MM.1S (cell line): ENCODE data around the gene KCNA3.
"Not testable (repeated sequence)": the region's sequence is repeated elsewhere in the genome, so short reads cannot be mapped to it uniquely, and the experiment has no call there.

Source experiments
- DNase-seq: peaks from one replicate; pipeline ENCODE4 v3.0.0-alpha.2; 2015
- H2AFZ ChIP-seq: fragments of 300-600 bp; sonication (generic); 2 replicates; pipeline ENCODE4 v1.6.0; 2016; ENCODE audit warnings: antibody characterized with exemption, low read length
- H3F3A ChIP-seq: fragments of 300-600 bp; sonication (generic); 2 replicates; pipeline ENCODE4 v1.6.1; 2016; ENCODE audit warnings: mild to moderate bottlenecking, antibody characterized with exemption, low read length, moderate library complexity, mixed read lengths; ENCODE audit not compliant: insufficient read depth
- H3K27ac ChIP-seq: fragments of 300-600 bp; sonication (generic); 2 replicates; pipeline ENCODE4 v1.5.1; 2016; ENCODE audit warnings: mild to moderate bottlenecking, low read length
- H3K27me3 ChIP-seq: fragments of 300-600 bp; sonication (generic); replicated peaks from 2 replicates; pipeline ENCODE4 v1.6.0; 2016; ENCODE audit warnings: low read length; ENCODE audit not compliant: insufficient read depth
- H3K36me3 ChIP-seq: fragments of 300-600 bp; sonication (generic); replicated peaks from 2 replicates; pipeline ENCODE4 v1.6.1; 2016; ENCODE audit warnings: mild to moderate bottlenecking, low read length, mixed read lengths; ENCODE audit not compliant: insufficient read depth
- H3K4me1 ChIP-seq: fragments of 300-600 bp; sonication (generic); 2 replicates; pipeline ENCODE4 v1.6.1; 2016; ENCODE audit warnings: low read length, mixed read lengths
- H3K4me2 ChIP-seq: fragments of 300-600 bp; sonication (generic); 2 replicates; pipeline ENCODE4 v1.6.0; 2016; ENCODE audit warnings: low read depth, low read length
- H3K4me3 ChIP-seq: fragments of 300-600 bp; sonication (generic); 2 replicates; pipeline ENCODE4 v1.5.1; 2016; ENCODE audit warnings: low read length, mixed read lengths
- H3K79me2 ChIP-seq: fragments of 300-600 bp; sonication (generic); 2 replicates; pipeline ENCODE4 v1.6.1; 2016; ENCODE audit warnings: mixed run types, low read length, mixed read lengths
- H3K9ac ChIP-seq: fragments of 300-600 bp; sonication (generic); 2 replicates; pipeline ENCODE4 v1.6.1; 2016; ENCODE audit warnings: low read length, mixed read lengths
- H3K9me2 ChIP-seq: fragments of 300-600 bp; sonication (generic); replicated peaks from 2 replicates; pipeline ENCODE4 v1.6.1; 2016; ENCODE audit warnings: mild to moderate bottlenecking, low read length, mixed read lengths; ENCODE audit not compliant: insufficient read depth
- H3K9me3 ChIP-seq: fragments of 300-600 bp; sonication (generic); replicated peaks from 2 replicates; pipeline ENCODE4 v1.6.1; 2016; ENCODE audit warnings: mild to moderate bottlenecking, low read length, mixed read lengths; ENCODE audit not compliant: insufficient read depth
- H4K20me1 ChIP-seq: fragments of 300-600 bp; sonication (generic); 2 replicates; pipeline ENCODE4 v1.6.1; 2016; ENCODE audit warnings: mild to moderate bottlenecking, low read length, moderate library complexity, mixed read lengths; ENCODE audit not compliant: insufficient read depth
- EZH2 ChIP-seq: fragments of 300-600 bp; sonication (generic); optimal IDR thresholded peaks from 2 replicates; pipeline ENCODE3; 2017; ENCODE audit warnings: low read depth, mild to moderate bottlenecking, antibody characterized with exemption, low read length, mixed read lengths
- EZH2phosphoT487 ChIP-seq: fragments of 300-600 bp; sonication (generic); IDR thresholded peaks from 2 replicates; pipeline ENCODE4 v1.6.1; 2018; ENCODE audit warnings: antibody characterized with exemption, low read length
- TF ChIP-seq, protein P1 (sequence below): fragments of 300-600 bp; sonication (generic); IDR thresholded peaks from 2 replicates; pipeline ENCODE4 v1.5.1; 2016; ENCODE audit warnings: antibody characterized with exemption, low read length, mixed read lengths

The KCNA3 gene

DNA sequence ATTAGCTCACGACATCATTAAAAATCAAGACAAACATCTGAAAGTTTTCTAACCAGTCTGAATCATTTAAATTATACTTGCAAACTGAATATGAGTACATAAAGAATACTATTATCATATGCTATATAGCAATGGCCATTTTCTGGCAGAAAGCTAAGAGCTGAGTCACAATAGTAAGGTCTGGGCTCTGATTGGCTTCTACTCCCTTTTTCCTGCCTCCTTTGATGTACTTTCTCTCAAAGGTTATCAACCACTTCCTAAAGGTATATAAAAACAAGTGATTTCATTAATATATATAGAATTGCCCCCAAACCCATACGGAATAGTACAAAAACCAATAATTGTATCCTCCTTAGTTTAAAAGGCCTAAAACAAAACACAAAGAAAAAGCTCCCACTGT, 7.0 kb downstream of the KCNA3 start:
- Histone ChIP-seq H3K36me3 (peaks cover 4% of the 10 kb centered on the region; the same call in 1 of the 2 replicates), H3K79me2 (peaks cover 94% of the 10 kb centered on the region), H3F3A (peaks cover 21% of the 10 kb centered on the region), H3K9me3 (no peaks in the 10 kb centered on the region), H3K4me3 (no peak overlapping the region), H4K20me1 (no peaks in the 10 kb centered on the region), H3K27me3 (no peaks in the 10 kb centered on the region), H3K4me1 (peaks cover 22% of the 10 kb centered on the region; the same call in 1 of the 2 replicates), H3K9me2 (no peaks in the 10 kb centered on the region), H3K4me2 (no peak overlapping the region; the same call in 1 of the 2 replicates), H2AFZ (no peak overlapping the region), H3K27ac (no peak overlapping the region), H3K9ac (no peak overlapping the region)
- DNase-seq: no peak
- TF ChIP-seq, protein P1, sequence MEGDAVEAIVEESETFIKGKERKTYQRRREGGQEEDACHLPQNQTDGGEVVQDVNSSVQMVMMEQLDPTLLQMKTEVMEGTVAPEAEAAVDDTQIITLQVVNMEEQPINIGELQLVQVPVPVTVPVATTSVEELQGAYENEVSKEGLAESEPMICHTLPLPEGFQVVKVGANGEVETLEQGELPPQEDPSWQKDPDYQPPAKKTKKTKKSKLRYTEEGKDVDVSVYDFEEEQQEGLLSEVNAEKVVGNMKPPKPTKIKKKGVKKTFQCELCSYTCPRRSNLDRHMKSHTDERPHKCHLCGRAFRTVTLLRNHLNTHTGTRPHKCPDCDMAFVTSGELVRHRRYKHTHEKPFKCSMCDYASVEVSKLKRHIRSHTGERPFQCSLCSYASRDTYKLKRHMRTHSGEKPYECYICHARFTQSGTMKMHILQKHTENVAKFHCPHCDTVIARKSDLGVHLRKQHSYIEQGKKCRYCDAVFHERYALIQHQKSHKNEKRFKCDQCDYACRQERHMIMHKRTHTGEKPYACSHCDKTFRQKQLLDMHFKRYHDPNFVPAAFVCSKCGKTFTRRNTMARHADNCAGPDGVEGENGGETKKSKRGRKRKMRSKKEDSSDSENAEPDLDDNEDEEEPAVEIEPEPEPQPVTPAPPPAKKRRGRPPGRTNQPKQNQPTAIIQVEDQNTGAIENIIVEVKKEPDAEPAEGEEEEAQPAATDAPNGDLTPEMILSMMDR: no peak
- TF ChIP-seq EZH2phosphoT487 (no peak), EZH2 (no peak)

DNA sequence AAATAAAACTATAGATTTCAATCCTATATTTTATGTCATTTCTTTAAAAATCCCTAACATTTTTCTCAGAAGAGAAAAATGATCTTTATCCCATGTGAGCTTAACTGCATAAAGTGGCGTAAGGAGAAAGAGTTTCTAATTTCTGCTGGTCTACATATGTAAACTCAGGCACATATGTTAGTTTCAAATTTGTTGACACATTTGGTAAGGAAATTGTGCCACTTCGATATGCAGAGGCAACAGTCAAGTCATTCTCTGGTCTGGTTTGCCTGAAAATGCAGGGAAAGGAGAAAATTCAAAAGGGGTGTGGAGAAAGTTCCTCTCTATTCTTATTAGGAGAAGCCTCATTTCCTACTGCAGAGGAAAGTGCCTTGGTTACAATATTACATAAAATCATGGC, 11.5 kb downstream of the KCNA3 start:
- Histone ChIP-seq H3F3A (no peaks in the 10 kb centered on the region), H3K27me3 (no peaks in the 10 kb centered on the region), H3K9ac (no peak overlapping the region), H2AFZ (no peak overlapping the region), H3K27ac (no peak overlapping the region), H3K36me3 (no peaks in the 10 kb centered on the region; the same call in 1 of the 2 replicates), H3K4me1 (peaks cover 14% of the 10 kb centered on the region; the same call in 1 of the 2 replicates), H3K4me2 (no peak overlapping the region), H3K9me3 (no peaks in the 10 kb centered on the region), H4K20me1 (no peaks in the 10 kb centered on the region), H3K9me2 (no peaks in the 10 kb centered on the region), H3K4me3 (no peak overlapping the region), H3K79me2 (peaks cover 63% of the 10 kb centered on the region)
- no peak for DNase-seq
- TF ChIP-seq EZH2: no peak
- TF ChIP-seq EZH2phosphoT487: no peak
- TF ChIP-seq, protein P1: no peak

DNA sequence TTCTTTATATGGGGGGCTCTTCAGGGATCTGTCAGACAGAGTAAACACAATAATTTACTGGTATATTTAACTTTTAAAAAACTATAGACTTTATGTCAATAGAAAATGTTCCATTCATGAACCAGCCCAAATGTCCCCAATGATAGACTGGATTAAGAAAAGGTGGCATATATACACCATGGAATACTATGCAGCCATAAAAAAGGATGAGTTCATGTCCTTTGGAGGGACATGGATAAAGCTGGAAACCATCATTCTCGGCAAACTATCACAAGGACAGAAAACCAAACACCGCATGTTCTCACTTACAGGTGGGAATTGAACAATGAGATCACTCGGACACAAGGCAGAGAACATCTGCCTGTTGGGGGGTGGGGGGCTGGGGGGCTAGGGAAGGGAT, 15.2 kb downstream of the KCNA3 start:
- H3K79me2 ChIP-seq: peaks cover 26% of the 10 kb centered on the region
- not testable (repeated sequence) for H3K4me2 ChIP-seq, H3K36me3 ChIP-seq

DNA sequence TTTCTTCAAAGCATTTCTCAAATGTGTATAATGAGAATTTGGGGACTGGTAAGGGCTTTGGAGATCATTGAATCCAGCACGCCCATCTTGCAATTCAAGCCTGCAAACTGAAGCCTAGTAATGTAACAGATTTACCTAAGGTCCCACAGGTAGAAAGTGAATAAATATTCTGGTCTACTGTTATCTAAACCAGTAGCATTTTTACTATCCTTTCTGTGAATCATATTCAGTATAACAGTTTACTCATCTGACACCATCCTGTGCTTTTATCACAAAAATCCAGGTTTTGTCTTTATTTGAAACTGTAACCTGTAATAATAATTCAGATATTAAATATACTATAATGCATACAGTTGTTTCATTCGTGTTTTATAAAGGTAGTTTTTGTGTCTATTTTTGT, 17.4 kb downstream of the KCNA3 start:
- Histone ChIP-seq H3K27ac (no peak overlapping the region), H4K20me1 (no peaks in the 10 kb centered on the region), H3K79me2 (peaks cover 12% of the 10 kb centered on the region), H3K4me2 (no peak overlapping the region), H3F3A (no peaks in the 10 kb centered on the region), H3K9me3 (no peaks in the 10 kb centered on the region), H3K36me3 (no peaks in the 10 kb centered on the region; the same call in 1 of the 2 replicates), H3K27me3 (no peaks in the 10 kb centered on the region), H3K4me3 (no peak overlapping the region), H3K9ac (no peak overlapping the region), H3K9me2 (no peaks in the 10 kb centered on the region), H3K4me1 (no peaks in the 10 kb centered on the region), H2AFZ (no peak overlapping the region)
- no peak for DNase-seq
- TF ChIP-seq EZH2phosphoT487 (no peak), EZH2 (no peak)
- TF ChIP-seq, protein P1: no peak

More for the DNA sequence above, 15.2 kb downstream of the KCNA3 start:
- H3K9me3 ChIP-seq, H2AFZ ChIP-seq, H3K4me1 ChIP-seq, H3K27me3 ChIP-seq, H4K20me1 ChIP-seq, H3K9me2 ChIP-seq, DNase-seq, H3K27ac ChIP-seq, H3K9ac ChIP-seq, H3K4me3 ChIP-seq, H3F3A ChIP-seq: not testable (repeated sequence)
